ENCODE results near the gene CAST. TPM values are rescaled to one million over a fixed set of nuclear protein-coding genes. Genes with fewer than 3 reads are reported as not detected.

The CAST gene
- total RNA-seq, 1 experiment from 2014 or later = 52.3 TPM

GRCh38 chr5:96745025-96745424 is 82.8 kb downstream of the CAST start:
- Histone ChIP-seq H2BK120ac (ENCODE audit: low read depth, low read length, poor library complexity, severe bottlenecking) (no peak overlapping the region), H4K91ac (ENCODE audit: insufficient read length, low read depth, low read length) (no peak overlapping the region), H2BK5ac (ENCODE audit: insufficient read length, low read length) (no peak overlapping the region), H3K9ac (ENCODE audit: extremely low read depth, insufficient read length, low read length) (no peak overlapping the region), H3K79me2 (ENCODE audit: insufficient read depth, low read length) (no peaks in the 10 kb centered on the region), H2AK5ac (ENCODE audit: insufficient read length, low read length) (no peak overlapping the region), H4K20me1 (ENCODE audit: control insufficient read depth, insufficient read depth, insufficient read length) (no peaks in the 10 kb centered on the region), H3K9me3 (ENCODE audit: control insufficient read depth, low read depth, low read length) (no peaks in the 10 kb centered on the region), H2AFZ (ENCODE audit: low read length) (no peak overlapping the region), H2BK12ac (ENCODE audit: insufficient read length, low read depth, low read length) (no peak overlapping the region), H3K27me3 (ENCODE audit: insufficient read depth, low read length) (no peaks in the 10 kb centered on the region), H2BK20ac (ENCODE audit: low read depth, low read length, poor library complexity, severe bottlenecking) (no peak overlapping the region), H3K23me2 (ENCODE audit: insufficient read length, low read depth, low read length, poor library complexity, severe bottlenecking) (no peaks in the 10 kb centered on the region), H2BK15ac (ENCODE audit: low read depth, low read length) (no peak overlapping the region), H3K79me1 (ENCODE audit: insufficient read depth, low read depth, low read length, poor library complexity, severe bottlenecking) (no peaks in the 10 kb centered on the region), H3K23ac (ENCODE audit: insufficient read length, low read depth, low read length) (no peak overlapping the region), H3K4me1 (ENCODE audit: insufficient read depth, low read length) (no peaks in the 10 kb centered on the region; the same call in 1 of the 2 replicates), H3K27ac (ENCODE audit: insufficient read length, low read depth, low read length) (no peak overlapping the region), H4K8ac (replicated peaks; ENCODE audit: insufficient read length, low read depth, low read length) (no peak overlapping the region), H3K4me2 (ENCODE audit: insufficient read depth, insufficient read length, low read length) (no peak overlapping the region), H3K18ac (ENCODE audit: insufficient read length, low read depth, low read length) (no peak overlapping the region), H4K5ac (ENCODE audit: insufficient read length, low read depth, low read length) (no peak overlapping the region), H3T11ph (ENCODE audit: low read length) (no peak overlapping the region), H3K56ac (ENCODE audit: insufficient read length, low read depth, low read length) (no peak overlapping the region), H3K4ac (ENCODE audit: low read depth, low read length) (no peak overlapping the region), H3K14ac (ENCODE audit: insufficient read depth, low read length) (no peak overlapping the region)
- Mint-ChIP-seq H3K4me1 (peaks cover 11% of the 10 kb centered on the region in 2 experiments), H3K27me3 (ENCODE audit: low read depth) (no peaks in the 10 kb centered on the region), H3K4me3 (no peak overlapping the region), H3K36me3 (ENCODE audit: insufficient read depth in 1 of 3, low read depth in 3 of 3) (peaks cover 3 to 25% (median 11%) of the 10 kb centered on the region in 3 experiments), H3K27ac (no peak overlapping the region), H3K9me3 (no peaks in the 10 kb centered on the region)
- no peak for TF ChIP-seq CTCF (conservative IDR thresholded peaks at IDR 0.05)
- DNase-seq = no peak
- WGBS (ENCODE audit: extremely low coverage, insufficient read length, low lambda C conversion rate) = no CpG with 5 or more reads among the region's 5 CpGs

Measured in H9 (cell line).